ENCODE data around the gene IFIT1B.
"Not testable (repeated sequence)": the region's sequence is repeated elsewhere in the genome, so short reads cannot be mapped to it uniquely, and the experiment has no call there.

Gene IFIT1B

GRCh38 chr10:89384474-89385340, 6.9 kb downstream of the IFIT1B start:
- DNase-seq: no peak

GRCh38 chr10:89388806-89389205, 10.9 kb downstream of the IFIT1B start:
- DNase-seq: no peak

GRCh38 chr10:89389254-89389653, 11.4 kb downstream of the IFIT1B start:
- no peak for DNase-seq

GRCh38 chr10:89390476-89391225, 12.8 kb downstream of the IFIT1B start:
- no peak for DNase-seq

- DNase-seq: not testable (repeated sequence)
Observed at GRCh38 chr10:89391226-89391576, 13.3 kb downstream of the IFIT1B start.

- peak; percentile 3 for DNase-seq
Observed at GRCh38 chr10:89391907-89392756, 14.3 kb downstream of the IFIT1B start, which contains the start of gene IFIT1. Gene IFIT1, plus strand, starts transcription at chr10:89392623. Its CDS starts 90 bp downstream, at chr10:89392713.

GRCh38 chr10:89392974-89393373, 15.1 kb downstream of the IFIT1B start:
- no peak for DNase-seq

- no peak for DNase-seq
Observed at GRCh38 chr10:89393898-89394297, 16.0 kb downstream of the IFIT1B start.

- no peak for DNase-seq
Observed at GRCh38 chr10:89395141-89395540, 17.3 kb downstream of the IFIT1B start.

- no peak for DNase-seq
Observed at GRCh38 chr10:89398003-89398749, 20.3 kb downstream of the IFIT1B start.

GRCh38 chr10:89399956-89400355, 22.1 kb downstream of the IFIT1B start:
- DNase-seq: no peak

GRCh38 chr10:89403043-89403442, 25.2 kb downstream of the IFIT1B start:
- DNase-seq: no peak

GRCh38 chr10:89404104-89405047, 26.5 kb downstream of the IFIT1B start:
- DNase-seq: no peak

- DNase-seq: not testable (repeated sequence)
Observed at GRCh38 chr10:89406178-89406577, 28.3 kb downstream of the IFIT1B start.

GRCh38 chr10:89407792-89408191, 29.9 kb downstream of the IFIT1B start:
- not testable (repeated sequence) for DNase-seq

- DNase-seq: not testable (repeated sequence)
Observed at GRCh38 chr10:89409282-89409681, 31.4 kb downstream of the IFIT1B start.

- DNase-seq: not testable (repeated sequence)
Observed at GRCh38 chr10:89410551-89410950, 32.7 kb downstream of the IFIT1B start.

- not testable (repeated sequence) for DNase-seq
Observed at GRCh38 chr10:89411135-89411534, 33.3 kb downstream of the IFIT1B start.

- not testable (repeated sequence) for DNase-seq
Observed at GRCh38 chr10:89412276-89412675, 34.4 kb downstream of the IFIT1B start.

GRCh38 chr10:89413398-89413912, 35.6 kb downstream of the IFIT1B start:
- no peak for DNase-seq
